ENCODE data around the gene AMPD3.

Gene AMPD3

GRCh38 chr11:10439351-10439750 is 15.7 kb upstream of the AMPD3 start:
- DNase-seq = no peak

DNA sequence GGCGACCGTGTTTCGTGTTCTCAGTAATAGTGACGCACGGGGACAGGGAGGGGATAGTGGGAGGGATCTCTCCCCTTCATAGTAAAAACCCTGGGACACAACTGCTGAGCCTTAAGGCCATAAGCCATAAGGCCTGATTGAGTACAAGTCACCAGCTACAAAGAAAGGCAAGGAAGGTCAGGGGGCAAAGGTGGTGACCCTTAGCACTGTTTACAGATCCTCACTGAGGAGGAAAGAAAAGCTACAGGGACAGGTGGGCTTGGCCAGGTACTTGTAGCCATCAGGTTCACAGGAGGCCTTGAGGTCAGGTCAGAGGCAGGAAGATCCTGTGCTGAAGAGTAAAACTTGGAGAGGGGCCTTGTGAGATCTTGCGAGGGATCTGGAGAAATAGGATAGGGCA is 15.1 kb upstream of the AMPD3 start:
- no peak for DNase-seq

DNA sequence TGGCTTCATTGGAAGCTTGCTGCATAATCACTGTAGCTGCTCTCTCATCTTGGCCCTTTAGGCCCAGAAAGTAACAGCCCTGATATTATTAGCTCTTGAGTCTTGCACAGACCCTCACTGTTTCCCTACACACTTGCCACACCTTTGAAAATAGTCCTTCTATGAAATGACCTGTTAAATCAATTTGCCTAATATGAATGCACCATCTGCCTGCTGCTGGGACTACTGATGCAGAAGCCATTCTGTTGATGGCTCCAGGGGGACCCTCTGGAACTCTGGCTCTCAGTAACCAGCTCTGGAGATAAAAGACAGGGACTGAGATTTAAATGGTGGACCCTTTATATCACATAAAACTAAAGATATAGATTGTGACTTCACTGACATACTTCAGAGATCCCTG is 14.7 kb upstream of the AMPD3 start:
- no peak for DNase-seq

- DNase-seq = no peak
Measured at GRCh38 chr11:10441091-10441490, 14.0 kb upstream of the AMPD3 start.

- peak; percentile 20 for DNase-seq
Measured at GRCh38 chr11:10441652-10442503, 13.2 kb upstream of the AMPD3 start.

DNA sequence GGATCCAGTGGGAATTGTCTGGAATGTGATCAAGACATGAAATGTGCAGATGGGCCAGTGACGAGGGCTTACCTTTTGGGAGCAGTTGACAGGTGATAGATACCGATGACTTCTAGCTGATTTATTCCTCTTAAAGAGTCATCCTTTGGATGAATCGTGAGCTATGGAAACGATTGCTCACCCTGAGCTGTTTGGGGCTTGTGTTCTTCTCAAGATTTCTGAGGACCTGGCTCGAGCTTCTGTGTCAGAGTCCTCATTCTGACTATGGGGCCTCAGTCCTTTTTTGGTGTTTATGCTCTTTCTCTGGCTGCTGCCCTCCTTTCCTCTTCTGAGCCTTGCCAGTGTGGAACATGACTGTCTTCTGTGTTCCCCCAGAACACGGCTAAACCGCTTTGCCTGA is 11.9 kb upstream of the AMPD3 start:
- no peak for DNase-seq

GRCh38 chr11:10443721-10444235 is 11.3 kb upstream of the AMPD3 start:
- DNase-seq = no peak

- DNase-seq = no peak
Measured at GRCh38 chr11:10444725-10445315, 10.2 kb upstream of the AMPD3 start.

GRCh38 chr11:10447445-10447844 is 7.6 kb upstream of the AMPD3 start:
- no peak for DNase-seq

DNA sequence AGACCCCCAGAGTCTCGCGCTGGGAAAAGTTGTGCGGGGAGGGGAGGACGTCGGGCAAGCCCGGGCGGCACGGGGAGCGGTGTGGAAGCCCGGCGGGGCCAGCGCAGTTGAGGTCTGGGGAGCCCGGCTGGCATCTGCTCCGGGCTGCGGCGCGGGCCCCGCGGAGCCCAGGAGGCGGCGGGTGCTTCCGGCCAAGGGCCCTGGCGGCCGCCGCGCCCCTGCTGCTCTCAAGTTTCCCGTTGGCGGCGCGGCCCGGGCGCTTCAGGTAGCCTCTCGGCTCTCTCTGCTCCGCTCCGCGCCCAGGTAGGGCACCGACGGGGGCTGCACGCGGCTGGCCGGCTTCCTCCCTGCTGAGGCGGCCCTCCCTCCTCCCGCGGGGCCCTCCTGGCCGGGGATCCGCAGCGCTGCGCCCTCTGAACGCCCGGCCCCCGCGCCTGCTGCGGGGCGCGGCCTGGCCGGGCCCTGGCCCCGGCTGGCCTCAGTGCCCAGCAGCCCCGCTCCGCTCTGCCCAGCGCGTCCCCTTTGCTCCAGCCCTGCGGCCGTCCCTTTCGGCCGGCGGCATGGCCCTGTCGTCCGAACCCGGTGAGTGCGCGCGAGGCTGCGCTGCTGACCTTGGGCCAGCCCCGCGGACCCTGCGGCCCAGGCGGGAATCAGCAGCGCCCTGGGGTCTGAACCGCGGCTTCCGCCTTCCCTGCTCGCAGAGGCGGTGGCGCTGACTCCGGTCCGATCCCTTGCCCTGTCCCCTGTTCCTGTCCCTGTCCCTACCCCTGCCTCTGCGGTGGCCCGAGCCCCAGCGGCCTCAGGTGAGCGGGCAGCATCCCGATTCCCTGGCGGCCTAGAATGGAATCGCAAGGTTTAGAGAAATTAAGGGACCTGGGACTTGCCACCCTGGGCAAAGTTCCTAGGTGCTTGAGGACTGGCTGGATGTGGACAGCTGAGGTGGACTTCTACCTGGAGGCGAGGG is 4.3 kb upstream of the AMPD3 start:
- peak; percentile 33 for DNase-seq

- peak; percentile 57 for DNase-seq
Measured at GRCh38 chr11:10451426-10452116, 3.5 kb upstream of the AMPD3 start.

GRCh38 chr11:10452211-10452767 is 2.8 kb upstream of the AMPD3 start:
- no peak for DNase-seq

- no peak for DNase-seq
Measured at GRCh38 chr11:10453261-10453660, 1.8 kb upstream of the AMPD3 start.

- peak; percentile 63 for DNase-seq
Measured at GRCh38 chr11:10455637-10456487, 798 bp downstream of the AMPD3 start.

DNA sequence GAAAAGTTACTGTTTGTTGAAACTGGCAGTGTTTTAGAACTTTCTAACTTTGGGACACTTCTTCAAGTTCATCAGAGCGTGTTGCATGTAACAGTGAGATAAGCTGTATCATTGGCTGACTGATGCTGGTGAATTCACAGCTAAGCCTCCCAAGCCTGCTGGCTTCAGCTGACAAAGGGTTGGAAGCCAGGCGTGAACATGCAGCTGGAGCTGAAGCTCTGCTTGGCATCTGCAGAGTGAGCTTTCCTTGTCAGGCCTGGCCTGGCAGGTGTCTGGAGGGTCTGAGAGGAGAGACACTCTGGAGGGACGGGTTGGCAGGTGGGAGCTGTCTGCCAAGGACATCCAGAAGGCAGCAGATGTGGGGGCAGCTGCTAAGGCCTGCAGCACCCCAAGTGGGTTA is 1.5 kb downstream of the AMPD3 start:
- no peak for DNase-seq

GRCh38 chr11:10457901-10458300 is 2.8 kb downstream of the AMPD3 start:
- DNase-seq = no peak

DNA sequence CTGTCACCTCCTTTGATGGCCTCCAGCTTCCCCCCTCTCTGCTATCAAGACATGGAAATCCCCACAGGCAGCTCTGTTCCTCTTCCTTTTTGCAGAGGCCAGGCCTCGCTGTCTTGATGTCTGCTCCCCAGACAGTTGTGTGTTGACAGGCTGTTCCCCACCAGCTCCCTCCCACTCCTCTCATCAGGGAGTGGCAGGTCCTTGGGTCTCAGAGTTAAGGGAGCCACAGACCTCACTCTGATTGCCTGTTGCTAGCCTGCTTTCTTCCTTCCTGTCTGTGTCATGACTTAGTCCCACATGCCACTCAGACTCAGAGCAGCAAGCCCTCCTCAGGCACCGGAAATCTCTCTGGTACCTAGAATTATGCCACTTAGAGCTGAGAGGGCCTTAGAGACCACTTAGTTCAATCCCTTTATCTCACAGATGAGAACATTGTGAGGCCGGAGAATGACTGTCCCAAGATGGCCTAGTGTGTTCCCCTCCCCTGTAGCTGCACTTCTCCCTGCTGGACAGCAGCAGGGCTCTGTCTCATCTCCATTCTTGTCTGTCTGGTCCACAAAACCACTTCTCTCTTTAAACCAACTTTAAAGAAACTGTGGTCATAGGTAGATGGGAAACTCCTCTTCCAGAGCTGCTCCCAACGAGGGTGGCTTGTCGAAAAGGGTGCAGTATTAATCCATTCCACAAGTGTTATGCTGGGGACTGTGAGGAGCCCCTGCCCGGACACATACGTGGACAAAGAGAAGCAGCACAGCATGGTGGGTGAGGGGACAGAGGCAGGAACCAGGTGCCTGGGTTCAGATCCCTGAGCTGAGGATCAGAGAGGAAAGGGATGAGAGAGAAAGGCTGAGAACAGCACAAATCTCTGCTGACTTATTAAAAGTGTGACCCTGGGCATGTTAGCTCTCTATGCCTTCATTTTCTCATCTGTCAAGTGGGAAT is 4.2 kb downstream of the AMPD3 start:
- peak; percentile 73 for DNase-seq

DNA sequence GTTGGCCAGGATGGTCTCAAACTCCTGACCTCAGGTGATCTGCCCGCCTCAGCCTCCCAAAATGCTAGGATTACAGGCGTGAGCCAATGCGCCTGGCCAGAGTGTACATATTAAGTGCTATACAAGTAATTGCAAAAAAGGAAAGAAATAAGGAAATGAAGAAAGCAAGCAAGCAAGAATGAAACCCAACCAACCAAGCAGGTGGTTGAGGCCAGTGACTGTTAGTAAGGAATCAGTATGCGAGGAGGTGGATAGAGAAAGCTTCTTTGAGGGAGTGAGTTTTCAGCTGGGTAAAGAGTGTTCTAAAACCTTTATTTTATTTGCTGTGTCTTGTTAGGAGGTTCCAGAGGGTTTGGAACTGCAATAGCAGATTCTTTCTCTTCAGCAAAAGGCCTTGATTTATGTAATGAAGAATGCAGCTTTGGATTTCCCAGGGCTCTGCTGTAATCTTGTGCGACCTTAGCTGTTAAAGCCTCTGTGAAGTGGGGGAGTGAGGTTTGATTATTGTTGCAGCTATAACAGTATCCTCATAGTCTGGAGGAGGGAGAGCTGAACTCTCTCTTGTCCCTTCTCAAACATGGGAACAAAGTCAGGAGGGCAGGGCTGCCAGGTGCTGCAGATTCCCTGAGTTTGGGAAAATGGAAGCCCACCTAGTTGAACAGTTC is 5.7 kb downstream of the AMPD3 start:
- no peak for DNase-seq

DNA sequence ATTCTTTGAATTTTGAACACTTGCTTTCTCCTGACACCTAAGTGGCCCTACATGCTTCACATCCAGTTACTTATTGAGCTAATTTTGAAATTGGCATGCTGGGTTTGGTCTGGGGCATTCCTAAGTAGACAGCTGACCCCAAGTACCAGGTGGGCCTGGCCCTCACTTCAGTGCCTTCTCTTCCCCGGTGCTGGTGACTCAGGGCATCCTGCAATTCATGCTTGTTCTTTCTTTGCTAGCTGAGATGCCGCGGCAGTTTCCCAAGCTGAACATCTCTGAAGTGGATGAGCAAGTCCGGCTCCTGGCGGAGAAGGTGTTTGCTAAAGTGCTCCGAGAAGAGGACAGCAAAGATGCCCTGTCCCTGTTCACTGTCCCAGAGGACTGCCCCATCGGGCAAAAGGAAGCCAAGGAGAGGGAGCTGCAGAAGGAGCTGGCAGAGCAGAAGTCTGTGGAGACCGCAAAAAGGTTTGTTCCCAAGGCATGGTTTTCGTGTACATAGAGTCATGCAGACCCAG is 6.3 kb downstream of the AMPD3 start:
- DNase-seq = no peak
